Ovary (tissue), 9 donors: ENCODE results near the gene SLC39A7. TPM values are rescaled to one million over a fixed set of nuclear protein-coding genes. Genes with fewer than 3 reads are reported as not detected.

ENCODE experiments used
- DNase-seq, 5 donors: peaks; one replicate each; pipeline ENCODE4 v3.0.0-alpha.2; 2019 to 2020
- H3K27ac ChIP-seq, 2 donors: fragments of 200-600 bp; one replicate each; pipeline versions ENCODE4 v1.5.1 to v1.8.0; 2019 to 2022
- H3K27me3 ChIP-seq: fragments of 200-600 bp; one replicate; pipeline ENCODE4 v1.8.0; 2022
- H3K36me3 ChIP-seq: fragments of 200-600 bp; sonication (generic); one replicate; pipeline ENCODE4 v1.5.1; 2019
- H3K4me1 ChIP-seq: one replicate; pipeline ENCODE4 v1.8.1; 2013; ENCODE audit warnings: mild to moderate bottlenecking, moderate library complexity; ENCODE audit not compliant: insufficient read depth
- H3K4me3 ChIP-seq: fragments of 200-600 bp; sonication (generic); one replicate; pipeline ENCODE4 v1.5.1; 2017
- H3K9me3 ChIP-seq, 2 donors: fragments of 200-600 bp in 1 of 2; sonication (generic) in 1 of 2; one replicate each; pipeline versions ENCODE4 v1.5.1 to v1.8.1; 2013 to 2019; ENCODE audit warnings: mild to moderate bottlenecking in 1 of 2, moderate library complexity in 1 of 2
- EP300 ChIP-seq: sonication (generic); formaldehyde crosslinking; IDR thresholded peaks from one replicate; pipeline ENCODE4 v1.6.1; 2017; ENCODE audit warnings: antibody characterized with exemption
- POLR2A ChIP-seq: fragments of 450-650 bp; IDR thresholded peaks from one replicate; pipeline ENCODE4 v1.6.1; 2017; ENCODE audit warnings: antibody characterized with exemption, mild to moderate bottlenecking, moderate library complexity
- WGBS, 3 donors: extraction: QIAGEN DNeasy Blood & Tissue Kit in 1 of 3; methylation state at CpG; one replicate each; pipeline versions ENCODE4 v1.1.5 to v1.1.7; 2013 to 2017; 5-methylcytosine and 5-hydroxymethylcytosine counted together
- intact Hi-C, 4 donors: fragments of 100-400 bp; cut with DNase I; formaldehyde crosslinking; loops; one replicate each; pipeline versions ENCODE4 v1.11.0 to v1.15.1; 2022 to 2023
- polyA plus RNA-seq, 2 donors: library from polyadenylated mRNA; stranded (reverse); fragments of 200-250 nt in 1 of 2; fragments of 350-450 nt in 1 of 2; fragmentation: Illumina TruSeq in 1 of 2; extraction: RNeasy Lipid Tissue Mini Kit (QIAGEN cat#74804) in 1 of 2; gene quantifications; one replicate each; pipeline ENCODE4 v1.2.3, GENCODE V29; 2013 to 2014
- total RNA-seq, 7 donors: library from RNA; depleted of rRNA in 2 of 7; stranded (reverse); fragments of >200 nt in 2 of 7; fragmentation: NEBNext Ultra II Directional in 3 of 7; extraction: Animal tissue kit (Norgen Biotek cat#: 25700) in 3 of 7; gene quantifications; one replicate each; pipeline versions ENCODE4 v1.1.0 to v1.2.4, GENCODE V29; 2016 to 2023
- TF ChIP-seq, protein P1 (sequence below), 3 donors: fragments of 450-650 bp in 2 of 3; fragments of 200-600 bp in 1 of 3; IDR thresholded peaks; one replicate each; pipeline versions ENCODE4 v1.5.1 to v1.8.0; 2016 to 2022; ENCODE audit warnings: antibody characterized with exemption in 3 of 3, mild to moderate bottlenecking in 1 of 3
- donor health status: DM: no; HTN: no; CAD: no; lungs with moderate emphysema.
- donor health status: DM: no; HTN: no; CAD: no.
- donor health status: Bipolar disorder and iron deficiency.
- donor health status: DM: yes; HTN: yes; CAD: no.
- donor health status: DM: no; HTN: no; CAD: no.
- donor health status: DM: yes; HTN: yes; CAD: no.

SLC39A7 gene
- total and polyA plus RNA-seq, 9 donors: 27.4 to 80.0 (median 61.2) TPM

DNA sequence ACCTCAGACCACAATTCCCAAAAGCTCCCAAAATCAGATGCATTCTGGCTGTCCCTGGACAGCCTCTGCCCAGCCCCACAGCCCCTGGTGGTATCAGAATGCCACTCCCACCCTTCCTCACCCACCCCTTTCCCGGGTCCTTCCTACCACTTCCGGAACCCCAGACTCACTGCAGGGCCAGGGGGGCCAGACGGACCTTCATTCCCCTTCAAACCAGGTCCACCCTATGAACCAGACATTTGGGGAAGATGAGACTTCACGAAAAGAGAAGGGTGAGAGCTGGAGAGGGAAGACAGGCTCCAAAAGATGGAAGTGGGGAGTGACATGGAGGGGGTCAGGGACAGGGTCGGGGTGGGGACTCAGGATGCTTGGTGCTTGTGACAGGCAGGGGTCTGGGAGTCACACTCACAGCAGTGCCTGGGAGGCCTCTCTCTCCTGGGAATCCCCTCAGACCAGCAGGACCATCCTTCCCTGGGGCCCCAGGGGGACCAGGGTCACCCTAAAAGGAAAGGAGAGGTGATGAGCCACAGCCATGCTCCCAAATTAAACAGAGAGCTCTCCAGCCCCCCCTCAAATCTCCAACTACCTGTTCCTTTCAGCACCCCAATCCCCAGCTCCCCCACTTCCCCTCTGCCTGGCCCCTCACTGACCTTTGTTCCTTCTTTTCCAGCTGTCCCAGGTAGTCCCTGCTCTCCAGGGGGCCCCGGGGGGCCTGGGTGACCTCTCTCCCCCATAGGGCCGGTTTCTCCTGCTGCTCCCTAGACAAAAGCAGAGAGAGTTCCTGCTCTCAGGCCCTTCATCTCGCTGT, 28.6 kb upstream of the SLC39A7 start:
- Histone ChIP-seq H3K9me3 (no peaks in the 10 kb centered on the region), H3K36me3 (no peaks in the 10 kb centered on the region), H3K4me1 (no peaks in the 10 kb centered on the region), H3K27me3 (no peaks in the 10 kb centered on the region), H3K27ac (no peak overlapping the region), H3K4me3 (no peak overlapping the region)
- intact Hi-C loops: no loop called here
- TF ChIP-seq, protein P1, sequence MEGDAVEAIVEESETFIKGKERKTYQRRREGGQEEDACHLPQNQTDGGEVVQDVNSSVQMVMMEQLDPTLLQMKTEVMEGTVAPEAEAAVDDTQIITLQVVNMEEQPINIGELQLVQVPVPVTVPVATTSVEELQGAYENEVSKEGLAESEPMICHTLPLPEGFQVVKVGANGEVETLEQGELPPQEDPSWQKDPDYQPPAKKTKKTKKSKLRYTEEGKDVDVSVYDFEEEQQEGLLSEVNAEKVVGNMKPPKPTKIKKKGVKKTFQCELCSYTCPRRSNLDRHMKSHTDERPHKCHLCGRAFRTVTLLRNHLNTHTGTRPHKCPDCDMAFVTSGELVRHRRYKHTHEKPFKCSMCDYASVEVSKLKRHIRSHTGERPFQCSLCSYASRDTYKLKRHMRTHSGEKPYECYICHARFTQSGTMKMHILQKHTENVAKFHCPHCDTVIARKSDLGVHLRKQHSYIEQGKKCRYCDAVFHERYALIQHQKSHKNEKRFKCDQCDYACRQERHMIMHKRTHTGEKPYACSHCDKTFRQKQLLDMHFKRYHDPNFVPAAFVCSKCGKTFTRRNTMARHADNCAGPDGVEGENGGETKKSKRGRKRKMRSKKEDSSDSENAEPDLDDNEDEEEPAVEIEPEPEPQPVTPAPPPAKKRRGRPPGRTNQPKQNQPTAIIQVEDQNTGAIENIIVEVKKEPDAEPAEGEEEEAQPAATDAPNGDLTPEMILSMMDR (IDR thresholded peaks at IDR 0.05): no peak
- TF ChIP-seq POLR2A (no peak), EP300 (no peak)
- DNase-seq: peak in 1 of 5 donors; percentile 13
- WGBS, 3 donors: 64 to 72% (median 67%) methylated on average over 8 of the region's 8 CpGs

DNA sequence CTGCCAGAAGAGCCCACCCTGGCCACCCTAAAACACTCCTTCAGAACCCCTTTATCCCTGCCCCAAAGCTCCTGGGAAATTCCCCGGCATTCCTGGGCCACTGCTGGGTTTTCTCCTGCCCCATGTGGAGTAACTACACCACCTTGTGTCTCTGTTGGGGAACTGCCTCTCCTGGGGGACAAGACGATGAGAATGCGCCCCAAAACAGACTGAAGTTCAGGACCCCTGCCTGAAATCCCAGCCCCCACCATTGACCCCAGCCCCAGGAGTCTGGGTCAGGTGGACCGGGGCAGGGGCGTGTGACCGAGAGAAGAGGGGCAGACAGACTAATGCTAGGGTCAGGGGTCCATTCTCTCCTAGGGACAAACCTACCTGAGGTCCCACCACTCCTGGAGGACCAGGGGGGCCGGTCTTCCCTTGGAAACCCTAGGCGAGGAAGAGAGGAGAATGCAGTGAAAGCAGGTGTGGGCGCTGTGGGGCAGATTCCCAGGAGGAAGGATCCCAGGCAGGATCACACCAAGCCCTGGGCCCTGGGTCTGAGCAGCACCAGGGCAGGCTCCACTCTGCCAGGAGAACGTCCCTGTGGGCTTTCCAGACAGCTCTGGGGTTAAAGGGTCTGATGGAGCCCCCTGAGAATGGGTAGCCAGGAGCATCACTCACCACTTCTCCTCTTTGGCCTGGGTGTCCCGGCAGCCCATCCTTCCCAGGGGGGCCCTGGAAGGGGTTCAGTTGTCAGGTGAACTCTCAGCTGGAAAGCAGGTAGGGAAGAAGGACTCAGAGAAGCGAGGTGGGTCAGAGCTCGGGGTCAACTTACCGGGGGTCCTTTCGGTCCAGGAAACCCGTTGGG, 27.8 kb upstream of the SLC39A7 start:
- TF ChIP-seq, protein P1 (IDR thresholded peaks at IDR 0.05): no peak
- TF ChIP-seq EP300 (no peak), POLR2A (no peak)
- no peaks in the 10 kb centered on the region for H3K27me3 ChIP-seq
- intact Hi-C loops: no loop called here
- no peak overlapping the region for H3K27ac ChIP-seq
- no peaks in the 10 kb centered on the region for H3K36me3 ChIP-seq
- H3K4me3 ChIP-seq: no peak overlapping the region
- 71 to 78% (median 76%) methylated on average over 16 of the region's 16 CpGs for WGBS, 3 donors
- DNase-seq: no peak
- no peaks in the 10 kb centered on the region for H3K9me3 ChIP-seq
- H3K4me1 ChIP-seq: no peaks in the 10 kb centered on the region

DNA sequence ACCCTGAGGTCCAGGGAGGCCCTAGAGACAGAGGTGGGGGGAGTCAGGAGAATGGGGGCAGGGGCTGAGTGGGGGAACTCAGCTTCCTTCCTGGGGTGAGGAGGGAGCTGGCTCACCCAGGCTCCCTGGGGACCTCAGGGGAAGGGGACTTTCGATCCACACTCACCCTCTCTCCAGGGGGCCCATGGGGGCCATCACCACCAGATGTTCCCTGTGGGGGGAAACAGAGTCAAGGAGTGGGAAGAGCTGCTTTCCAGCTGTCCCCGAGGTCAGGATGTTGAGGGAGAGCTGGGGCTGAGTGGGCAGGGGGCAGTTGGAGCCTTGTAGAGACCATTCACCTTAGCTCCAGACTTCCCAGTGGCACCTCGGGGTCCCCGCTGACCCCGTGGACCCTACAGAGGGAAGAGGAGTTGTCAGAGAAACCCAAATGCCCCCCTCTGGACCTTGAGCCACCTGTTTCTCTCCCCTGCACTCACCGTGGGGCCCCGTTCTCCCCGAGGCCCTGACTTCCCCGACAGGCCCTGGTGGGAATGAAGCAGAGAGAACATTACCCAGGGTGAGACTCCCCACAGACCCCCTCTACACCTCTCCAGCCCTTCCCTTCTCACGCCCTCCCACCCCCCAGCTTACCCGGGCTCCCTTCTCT, 27.0 kb upstream of the SLC39A7 start:
- Histone ChIP-seq H3K4me3 (no peak overlapping the region), H3K36me3 (no peaks in the 10 kb centered on the region), H3K4me1 (no peaks in the 10 kb centered on the region), H3K9me3 (no peaks in the 10 kb centered on the region), H3K27ac (no peak overlapping the region), H3K27me3 (no peaks in the 10 kb centered on the region)
- intact Hi-C loops: no loop called here
- 56 to 61% (median 59%) methylated on average over 11 of the region's 11 CpGs for WGBS, 3 donors
- no peak for DNase-seq
- TF ChIP-seq, protein P1 (IDR thresholded peaks at IDR 0.05): no peak
- TF ChIP-seq POLR2A (no peak), EP300 (no peak)

DNA sequence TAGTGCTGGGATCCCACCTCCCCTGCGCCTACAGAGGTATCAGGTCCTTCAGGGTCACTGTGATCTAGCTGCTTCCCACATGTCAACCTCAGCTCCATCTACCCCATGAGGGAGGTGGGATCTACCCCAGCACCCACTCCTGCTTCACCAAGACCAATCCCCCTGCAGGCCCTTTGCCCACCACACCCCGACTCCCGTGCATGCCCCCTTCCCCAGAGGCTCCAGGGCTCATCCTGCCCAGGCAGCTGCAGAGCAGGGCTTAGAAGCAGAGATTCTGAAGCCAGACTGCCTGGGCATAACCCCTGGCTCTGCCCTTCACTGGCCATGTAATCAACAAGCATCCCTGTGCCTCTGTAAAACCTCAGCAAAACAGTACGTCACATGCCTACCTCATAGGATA, 25.9 kb upstream of the SLC39A7 start:
- Histone ChIP-seq H3K27me3 (no peaks in the 10 kb centered on the region), H3K9me3 (no peaks in the 10 kb centered on the region), H3K4me3 (no peak overlapping the region), H3K4me1 (no peaks in the 10 kb centered on the region), H3K36me3 (no peaks in the 10 kb centered on the region), H3K27ac (no peak overlapping the region)
- DNase-seq: peak in 1 of 5 donors; percentile 10
- WGBS, 3 donors: 85 to 90% (median 86%) methylated on average over 4 of the region's 4 CpGs
- intact Hi-C loops: no loop called here
- TF ChIP-seq POLR2A (no peak), EP300 (no peak)
- TF ChIP-seq, protein P1 (IDR thresholded peaks at IDR 0.05): no peak
